Activated CD8-positive, alpha-beta memory T cell treated with anti-CD3 and anti-CD28 coated beads, Interleukin-2, amount 50 U/mL, for 4 hours (primary cell): ENCODE measurements around the gene ACO2.
A peak's percentile ranks its signal among the peaks of the same experiment; 100 is the strongest.
"Not testable (repeated sequence)": the region's sequence is repeated elsewhere in the genome, so short reads cannot be mapped to it uniquely, and the experiment has no call there.

Experiments used
- DNase-seq: peaks from one replicate; pipeline ENCODE4 v3.0.0-alpha.2; 2020

Gene ACO2

DNA sequence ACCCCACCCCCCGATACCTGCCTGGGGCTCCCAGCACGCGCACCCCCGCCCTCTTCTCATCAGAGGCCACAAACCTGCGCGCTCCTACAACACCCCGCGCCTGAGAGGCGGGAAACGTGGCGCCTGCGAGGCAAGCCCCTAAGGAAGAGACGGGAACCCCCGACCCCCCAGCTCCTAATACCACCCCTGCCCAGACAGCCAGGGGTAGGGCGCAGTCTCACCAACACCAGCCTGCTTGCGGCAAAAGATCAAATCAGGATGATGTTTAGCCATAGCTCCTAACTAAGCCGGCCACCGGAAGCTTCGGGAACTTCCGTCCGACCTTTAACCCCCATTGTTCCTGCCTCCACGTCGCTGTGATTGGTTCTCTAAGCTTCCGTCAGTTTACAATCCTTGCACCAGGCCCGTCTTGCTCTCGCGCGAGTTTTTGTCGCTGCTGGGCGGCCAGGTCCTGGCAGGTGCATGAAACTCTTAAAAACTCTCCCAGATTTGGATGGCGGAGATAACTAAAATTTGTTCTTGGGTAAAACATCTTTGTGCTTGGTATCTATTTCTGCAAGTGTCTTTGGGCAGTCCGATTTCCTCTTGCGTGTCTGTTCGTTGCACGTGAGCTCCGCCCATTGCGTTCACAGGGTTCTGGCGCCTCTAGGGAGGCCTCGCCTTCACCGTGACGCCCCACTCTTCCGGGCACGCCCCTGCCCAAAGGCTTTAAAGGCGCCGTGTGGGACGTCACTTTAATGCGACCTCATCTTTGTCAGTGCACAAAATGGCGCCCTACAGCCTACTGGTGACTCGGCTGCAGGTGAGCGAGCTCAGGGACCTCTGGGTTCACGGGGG is at the start of gene ACO2, which contains the start of gene PHF5A:
Gene ACO2, plus strand, starts transcription at position 737 of the 837 bp plus-strand sequence. Its CDS starts 30 bp downstream, at position 767.
Gene PHF5A, minus strand, starts transcription at position 312 of the 837 bp plus-strand sequence. Its CDS starts 39 bp downstream, at position 273.
- DNase-seq: peak; percentile 98

DNA sequence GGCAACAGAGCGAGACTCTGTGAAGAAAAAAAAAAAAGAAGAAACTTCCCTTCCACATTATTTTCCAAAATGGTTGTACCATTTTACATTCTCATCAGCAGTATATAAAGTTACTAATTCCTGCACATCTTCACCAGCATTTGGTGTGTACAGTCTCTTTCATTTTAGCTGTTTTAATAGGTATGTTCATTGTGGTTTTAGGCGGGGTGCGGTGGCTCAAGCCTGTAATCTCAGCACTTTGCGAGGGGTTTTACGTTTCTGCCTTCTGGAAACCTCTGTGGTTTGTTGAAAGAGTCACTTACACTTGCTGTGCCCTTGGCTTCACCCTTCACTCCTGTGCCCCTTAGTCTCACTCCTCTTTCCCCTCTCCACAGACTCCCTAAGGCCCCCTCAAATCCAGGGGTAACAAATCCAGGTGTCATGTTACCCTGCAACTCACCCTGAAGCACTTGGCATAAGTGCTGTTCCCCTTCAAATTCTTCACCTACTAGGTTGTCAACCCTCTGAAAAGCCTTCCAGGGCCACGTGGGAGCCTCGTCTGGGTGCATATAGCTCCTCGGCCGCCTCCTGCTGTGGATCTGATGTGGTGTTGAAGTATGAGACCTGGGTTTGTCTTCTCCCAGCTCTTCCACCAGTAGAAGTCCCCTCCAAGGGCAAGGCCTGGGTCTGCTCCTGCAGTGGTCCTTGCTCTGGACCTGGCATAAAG is 43.1 kb upstream of the ACO2 start:
- no peak for DNase-seq

DNA sequence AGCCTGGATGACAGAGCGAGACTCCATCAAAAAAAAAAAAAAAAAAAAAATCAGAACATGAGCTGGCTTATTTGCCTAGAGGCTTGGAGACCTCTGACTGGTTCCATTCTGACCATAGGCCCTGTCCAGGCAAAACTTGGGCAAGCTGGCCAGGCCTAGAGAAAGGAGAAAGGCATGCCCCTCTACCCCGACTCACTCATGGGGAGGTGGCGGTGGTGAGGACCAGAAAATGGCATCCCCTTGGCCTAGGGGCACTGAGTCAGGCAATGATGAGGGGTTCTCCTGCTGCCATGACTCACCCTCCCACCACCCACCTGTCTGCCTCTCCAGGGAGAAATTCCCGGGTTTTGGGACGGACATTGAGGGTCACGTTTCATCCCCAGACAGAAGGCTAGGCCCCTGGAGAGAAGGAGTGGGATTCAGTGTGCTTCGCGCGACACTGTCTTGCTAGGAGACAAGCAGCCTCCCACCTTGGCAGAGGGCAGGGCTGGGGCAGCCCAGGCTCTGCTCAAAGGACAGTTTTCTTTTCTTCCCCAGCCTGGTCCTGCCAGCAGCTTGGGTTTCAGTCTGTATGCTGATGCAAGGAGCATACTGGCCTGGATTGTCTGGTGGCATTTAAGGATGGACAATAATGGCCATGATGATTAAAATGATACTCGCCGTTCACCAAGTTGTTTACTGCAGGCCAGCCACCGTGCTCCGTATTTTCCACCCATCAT is 39.5 kb upstream of the ACO2 start:
- no peak for DNase-seq

DNA sequence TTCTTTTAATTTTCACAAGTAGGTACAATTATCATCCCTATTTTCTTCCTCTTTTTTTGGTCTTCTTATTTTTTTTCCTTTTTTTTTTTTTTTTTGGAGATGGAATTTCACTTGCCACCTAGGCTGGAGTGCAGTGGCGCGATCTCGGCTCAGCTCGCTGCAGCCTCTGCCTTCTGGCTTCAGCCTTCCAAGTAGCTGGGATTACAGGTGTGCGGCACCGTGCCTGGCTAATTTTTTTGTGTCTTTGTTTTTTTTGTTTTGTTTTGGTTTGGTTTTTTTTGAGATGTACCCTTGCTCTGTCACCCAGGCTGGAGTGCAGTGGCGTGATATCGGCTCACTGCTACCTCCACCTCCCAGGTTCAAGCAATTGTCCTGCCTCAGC is 39.0 kb upstream of the ACO2 start:
- no peak for DNase-seq

DNA sequence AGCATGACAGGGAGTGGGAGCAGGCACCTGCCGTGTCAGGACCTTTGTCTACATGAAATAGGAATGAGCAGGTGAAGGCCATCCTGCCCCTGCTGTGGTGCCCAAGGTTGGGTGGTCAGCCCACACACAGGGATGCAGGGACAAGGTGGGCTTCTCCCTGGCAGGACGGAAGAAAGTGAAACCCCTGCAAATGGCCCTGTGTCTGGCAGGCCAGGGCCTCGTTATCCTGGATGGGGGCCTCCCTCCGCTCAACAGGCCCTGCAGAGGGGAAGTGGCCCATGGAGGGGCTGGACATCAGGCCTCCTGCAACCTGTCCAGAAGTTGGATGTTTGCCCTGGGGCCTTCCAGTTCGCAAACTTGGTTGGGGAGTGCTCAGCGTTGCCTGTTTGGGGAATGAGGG is 37.3 kb upstream of the ACO2 start:
- DNase-seq: no peak

DNA sequence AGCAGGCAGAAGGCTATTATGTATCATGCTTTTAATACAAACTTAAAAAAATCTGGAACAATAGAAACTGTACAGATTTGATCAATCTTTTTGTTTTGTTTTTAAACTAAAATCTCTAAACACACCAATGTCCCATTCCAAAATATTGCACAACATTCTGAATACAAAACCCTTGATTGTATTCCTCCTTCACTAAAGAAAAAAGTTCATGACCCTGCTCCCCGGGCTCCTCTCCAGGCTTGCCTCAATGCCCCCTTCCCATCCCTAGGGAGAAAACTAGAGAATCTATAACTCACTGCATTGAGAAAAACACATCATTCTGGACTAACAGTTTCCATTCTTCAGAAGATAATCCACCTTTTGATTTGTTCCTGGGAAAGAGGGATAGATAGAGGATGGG is 35.4 kb upstream of the ACO2 start:
- DNase-seq: not testable (repeated sequence)

DNA sequence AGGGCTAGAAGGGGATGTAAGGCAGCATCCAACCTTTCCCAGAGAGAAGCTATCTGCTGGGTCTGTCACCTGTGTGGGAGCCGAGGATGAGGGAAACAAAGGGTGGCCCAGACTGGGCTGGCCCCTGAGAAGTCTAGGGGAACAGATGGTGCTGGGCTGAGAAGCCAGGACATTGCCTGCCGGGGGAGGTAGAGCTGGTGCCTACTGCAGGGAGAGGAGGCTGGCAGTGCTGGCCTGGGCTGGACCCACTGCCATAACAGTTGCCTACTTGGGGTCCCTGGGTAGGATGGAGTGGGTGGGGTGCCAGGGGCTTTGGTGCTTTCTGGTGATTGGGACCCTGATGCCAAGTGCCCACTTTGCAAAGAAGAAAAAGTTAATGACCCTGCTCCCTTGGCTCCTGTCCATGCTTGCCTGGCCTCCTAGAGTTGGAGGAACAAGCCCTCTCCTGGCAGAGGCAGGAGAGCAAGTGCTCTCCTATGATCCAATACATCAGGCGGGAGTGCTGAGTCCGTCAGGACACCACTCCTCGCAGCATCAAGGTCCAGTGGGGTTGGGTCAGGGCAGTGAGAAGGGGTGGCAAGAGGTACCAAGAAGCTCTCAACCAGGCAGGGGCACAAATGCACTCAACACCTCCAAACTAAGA is 34.4 kb upstream of the ACO2 start:
- DNase-seq: not testable (repeated sequence)

DNA sequence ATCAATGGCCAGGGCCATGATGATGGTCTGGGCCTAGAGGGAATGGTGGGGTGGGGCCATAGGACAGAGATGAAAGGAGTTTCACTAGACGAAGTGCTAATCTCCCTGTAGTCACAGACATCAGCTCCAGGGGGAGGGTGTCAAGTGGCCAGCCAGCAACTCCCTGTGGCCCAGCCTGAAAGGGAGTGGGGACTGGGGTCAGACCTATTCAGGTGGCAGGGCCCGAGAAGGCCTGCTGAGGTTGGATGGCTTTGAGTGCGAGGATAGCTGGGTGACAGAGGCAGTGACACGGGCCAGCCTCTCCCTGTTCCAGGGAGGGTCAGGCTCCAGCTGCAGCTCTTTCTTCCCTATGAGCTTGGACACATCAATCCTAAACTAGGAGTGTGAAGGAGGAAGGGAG is 33.4 kb upstream of the ACO2 start:
- no peak for DNase-seq

DNA sequence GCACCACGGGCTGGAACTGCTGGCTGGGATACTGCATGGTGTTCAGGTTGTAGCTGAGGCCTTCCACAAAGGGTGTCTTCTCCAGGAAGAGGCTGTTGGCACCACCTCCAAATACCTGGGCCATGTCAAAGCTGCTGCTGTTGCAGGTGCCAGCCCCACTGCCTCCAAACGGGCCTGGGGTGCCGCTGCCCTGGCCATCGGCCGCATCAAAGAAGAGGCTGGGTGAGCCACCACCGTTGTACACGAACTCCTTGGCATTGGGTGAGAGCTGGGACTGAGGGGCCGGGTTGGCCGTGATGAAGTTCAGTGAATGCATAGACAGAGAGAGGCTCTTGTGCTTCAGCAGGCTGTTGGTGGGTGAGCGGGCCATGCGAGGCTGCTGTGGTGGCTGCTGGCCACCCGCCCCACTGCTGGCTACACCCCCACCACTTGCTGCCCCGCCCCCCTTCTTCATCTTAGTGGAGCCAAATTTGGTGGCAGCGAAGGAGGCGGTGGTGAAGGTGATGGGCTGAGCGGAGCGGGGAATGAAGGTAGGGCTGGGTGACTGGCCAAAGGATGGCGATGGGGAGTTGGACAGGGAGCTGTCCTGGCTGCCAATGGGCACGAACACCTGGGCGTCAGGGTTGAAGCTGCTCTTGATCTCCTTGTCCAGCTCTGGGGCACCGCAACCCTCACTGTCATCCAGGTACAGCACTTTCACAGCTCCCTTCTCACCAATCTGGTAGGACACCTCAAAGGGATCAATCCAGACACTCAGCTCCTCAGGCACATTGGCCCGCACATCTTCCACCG is 32.4 kb upstream of the ACO2 start:
- no peak for DNase-seq

DNA sequence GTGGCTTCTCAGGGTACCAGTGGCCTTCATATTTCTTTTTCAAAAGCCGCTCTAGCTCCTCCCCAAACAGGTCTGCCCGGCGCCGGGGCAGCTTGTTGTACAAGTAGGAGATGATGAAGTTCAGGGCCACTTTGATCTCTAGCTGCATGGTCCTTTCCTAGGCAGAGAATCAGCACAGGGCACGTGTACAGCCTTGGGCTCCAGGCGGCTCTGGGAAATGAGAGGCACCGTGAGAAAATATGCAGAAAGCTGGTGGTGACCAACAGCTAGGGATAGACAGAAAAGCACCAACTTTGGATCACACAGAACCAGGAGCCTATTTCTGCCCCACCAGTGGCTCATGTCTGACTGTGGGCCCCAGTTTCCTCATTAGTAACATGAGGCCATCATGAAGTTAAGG is 31.7 kb upstream of the ACO2 start:
- DNase-seq: no peak

DNA sequence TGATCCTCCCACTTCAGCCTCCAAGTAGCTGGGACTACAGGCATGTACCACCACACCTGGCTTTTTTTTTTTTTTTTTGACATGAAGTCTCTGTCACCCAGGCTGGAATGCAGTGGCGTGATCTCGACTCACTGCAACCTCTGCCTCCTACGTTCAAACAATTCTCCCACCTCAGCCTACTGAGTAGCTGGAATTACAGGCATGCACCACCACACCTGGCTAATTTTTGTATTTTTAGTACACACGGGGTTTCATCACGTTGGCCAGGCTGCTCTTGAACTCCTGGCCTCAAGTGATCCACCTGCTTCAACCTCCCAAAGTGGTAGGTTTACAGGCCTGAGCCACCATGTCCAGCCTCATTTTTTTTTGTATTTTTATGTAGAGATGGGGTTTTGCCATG is 28.4 kb upstream of the ACO2 start:
- DNase-seq: not testable (repeated sequence)

DNA sequence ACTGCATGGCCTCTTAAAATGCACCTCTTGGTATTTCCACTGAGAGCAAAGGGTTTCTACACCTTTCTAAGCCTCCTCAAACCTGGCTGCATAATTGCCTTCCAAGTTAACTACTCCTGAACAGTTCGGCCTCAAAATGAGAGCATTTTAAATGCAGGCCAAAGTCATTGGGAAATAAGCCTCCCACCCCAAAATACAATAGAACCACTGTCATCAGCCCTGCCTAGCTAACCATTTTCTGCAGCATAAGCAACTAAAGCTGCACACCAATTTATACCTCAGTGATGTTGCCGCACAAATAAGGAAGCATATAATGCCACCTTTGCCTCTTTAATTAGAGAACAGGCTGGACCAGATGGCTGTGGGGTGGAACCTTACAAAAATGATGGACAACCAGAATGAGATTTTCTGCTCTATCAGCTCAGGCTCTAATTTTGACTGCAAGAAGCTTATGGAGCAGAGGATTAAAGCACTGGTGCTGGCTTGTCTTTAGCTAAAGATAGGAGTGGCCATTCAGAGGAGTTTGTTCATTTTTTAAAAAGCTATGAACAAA is 26.6 kb upstream of the ACO2 start:
- no peak for DNase-seq

DNA sequence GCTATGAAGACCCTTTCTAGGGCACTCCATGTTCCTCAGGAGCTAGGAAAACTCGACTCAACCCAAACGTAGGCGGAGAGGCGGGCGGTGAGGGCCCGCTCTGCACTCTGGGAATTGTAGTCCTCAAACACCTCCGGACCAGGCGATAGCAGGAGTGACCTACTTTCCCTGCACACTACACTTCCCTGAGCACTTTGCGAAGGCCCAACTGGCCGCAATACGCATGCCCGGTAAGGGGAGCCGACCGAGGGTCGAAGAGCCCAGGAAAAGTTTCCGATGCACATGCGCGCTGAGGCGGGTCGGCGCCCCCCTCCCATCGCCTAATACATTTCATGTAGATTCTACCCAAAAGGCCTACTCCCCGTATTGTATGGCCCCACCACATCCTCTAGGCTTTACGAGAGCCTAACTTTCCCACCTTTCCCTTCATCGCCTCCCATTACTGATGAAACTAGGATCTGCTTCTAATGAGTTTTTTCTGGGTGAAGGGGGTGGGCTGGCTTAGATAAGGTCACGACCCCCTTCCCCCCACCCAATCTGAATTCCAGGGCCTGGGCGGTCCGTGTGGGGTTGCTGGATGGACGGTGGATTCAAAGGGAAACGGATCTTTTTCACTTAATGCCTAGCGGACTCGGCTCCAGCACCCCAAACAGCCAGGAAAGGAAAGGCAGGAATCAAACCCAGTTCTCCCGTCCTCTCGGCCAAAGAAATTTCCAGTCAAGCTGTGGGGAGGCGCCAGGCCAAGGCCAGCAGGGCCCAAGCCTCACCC is 24.4 kb upstream of the ACO2 start:
- peak; percentile 81 for DNase-seq

DNA sequence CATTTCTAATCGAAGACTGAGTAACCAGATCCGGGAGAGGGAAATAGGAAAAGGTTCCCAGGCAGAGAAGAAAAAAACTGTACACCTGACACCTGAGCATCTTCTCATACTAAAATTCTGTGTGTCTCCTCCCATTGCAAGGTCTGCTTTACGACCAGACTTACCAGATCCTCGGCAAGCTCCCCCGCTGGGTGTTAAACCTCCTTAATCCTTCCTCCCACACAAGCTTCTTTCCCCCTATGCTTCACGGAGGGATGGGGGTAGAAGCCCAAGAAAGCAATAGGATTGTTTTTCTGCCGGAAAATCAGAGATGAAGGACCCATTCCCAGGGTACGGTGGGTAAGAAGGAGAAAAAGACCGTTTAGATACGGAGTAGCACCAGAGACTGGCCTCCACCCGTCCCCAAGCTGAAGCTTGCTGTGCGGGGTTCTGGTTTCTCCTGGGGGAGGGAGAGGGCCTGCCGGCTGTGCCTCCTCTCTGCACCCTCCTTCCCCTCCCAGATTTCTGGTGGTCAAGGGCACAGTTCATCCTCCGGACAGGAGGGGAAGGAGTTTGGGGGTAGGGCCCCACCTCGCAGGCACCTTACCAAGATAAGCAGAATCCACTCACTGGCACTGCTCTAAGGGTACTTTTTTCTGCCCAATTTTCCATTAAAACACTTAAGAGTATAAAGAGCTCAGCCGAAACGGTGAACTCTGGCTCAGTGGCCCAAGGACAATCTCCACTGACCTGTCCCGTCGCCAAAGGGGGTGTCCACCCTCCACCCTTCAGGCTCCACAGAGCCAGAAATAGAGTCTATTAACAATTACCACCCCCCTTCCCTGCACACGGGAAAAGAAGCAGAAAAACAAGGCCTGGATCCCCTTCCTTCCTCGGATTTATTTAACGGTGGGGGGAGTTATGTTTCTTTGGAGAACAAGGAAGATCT is 23.5 kb upstream of the ACO2 start:
- peak; percentile 16 for DNase-seq

DNA sequence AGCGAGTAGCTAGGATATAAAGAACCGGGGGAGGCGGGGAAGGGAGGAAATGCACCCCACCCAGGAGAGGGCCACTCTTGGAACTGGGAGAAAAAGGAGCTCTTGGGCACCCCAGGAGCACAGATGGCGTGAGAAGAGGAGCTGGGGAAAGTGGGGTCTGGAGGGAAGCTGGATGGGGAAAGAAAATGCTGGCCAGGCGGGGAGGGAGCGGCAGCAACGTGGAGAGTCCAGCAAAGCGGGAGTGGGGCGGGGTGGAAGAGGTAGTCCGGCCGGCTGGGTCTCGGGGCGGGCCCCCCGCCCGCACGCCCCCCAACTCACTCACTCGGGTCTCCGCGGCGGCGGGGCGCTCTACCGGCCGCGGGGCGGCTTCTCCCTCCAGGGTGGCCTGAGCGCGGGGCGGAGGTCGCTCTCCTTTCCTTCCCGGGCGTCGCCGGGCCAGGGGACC is 22.8 kb upstream of the ACO2 start:
- no peak for DNase-seq

DNA sequence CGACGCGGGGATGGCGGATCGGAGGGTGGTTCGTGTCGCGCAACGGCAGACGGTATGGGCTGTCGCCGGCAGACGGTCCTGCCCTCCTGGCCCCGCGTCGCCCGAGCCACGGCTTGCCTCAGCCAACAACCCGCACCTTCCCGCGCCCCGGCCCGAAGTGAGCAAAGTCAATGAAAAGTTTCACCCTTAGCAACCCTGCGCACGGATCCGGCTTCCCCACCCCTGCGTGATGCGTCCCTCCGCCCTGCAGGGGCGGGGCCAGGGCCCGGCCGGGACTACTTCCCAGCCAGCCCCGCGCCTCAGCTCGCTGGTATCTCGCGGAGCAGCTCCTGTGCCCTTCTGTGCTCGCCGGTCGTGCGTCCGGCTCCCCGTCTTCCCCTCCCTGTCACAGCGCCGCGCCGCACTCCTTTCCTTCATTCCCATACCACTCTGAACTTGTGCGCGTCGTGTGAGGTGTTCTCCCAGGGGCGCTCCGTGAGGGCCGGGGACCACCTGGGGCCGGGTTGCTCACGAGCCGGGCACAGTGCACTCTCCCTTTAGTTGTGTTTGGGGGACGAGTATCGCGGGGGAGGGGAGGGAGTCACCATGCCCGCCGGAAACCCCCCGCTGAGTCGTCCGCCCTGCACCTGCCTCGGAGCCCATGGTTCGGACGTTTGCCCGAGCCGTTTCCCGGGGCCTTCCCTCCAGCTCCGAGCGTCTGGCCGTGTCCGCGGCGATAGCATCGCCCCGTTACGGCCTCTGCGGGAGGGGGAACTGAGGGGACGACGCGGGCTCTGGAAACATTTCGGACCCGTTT is 22.1 kb upstream of the ACO2 start, which contains the start of gene TOB2:
Gene TOB2, minus strand, starts transcription at position 163 of the 796 bp plus-strand sequence. CDS start 9,456 bp downstream, outside the sequence.
- peak; percentile 94 for DNase-seq

DNA sequence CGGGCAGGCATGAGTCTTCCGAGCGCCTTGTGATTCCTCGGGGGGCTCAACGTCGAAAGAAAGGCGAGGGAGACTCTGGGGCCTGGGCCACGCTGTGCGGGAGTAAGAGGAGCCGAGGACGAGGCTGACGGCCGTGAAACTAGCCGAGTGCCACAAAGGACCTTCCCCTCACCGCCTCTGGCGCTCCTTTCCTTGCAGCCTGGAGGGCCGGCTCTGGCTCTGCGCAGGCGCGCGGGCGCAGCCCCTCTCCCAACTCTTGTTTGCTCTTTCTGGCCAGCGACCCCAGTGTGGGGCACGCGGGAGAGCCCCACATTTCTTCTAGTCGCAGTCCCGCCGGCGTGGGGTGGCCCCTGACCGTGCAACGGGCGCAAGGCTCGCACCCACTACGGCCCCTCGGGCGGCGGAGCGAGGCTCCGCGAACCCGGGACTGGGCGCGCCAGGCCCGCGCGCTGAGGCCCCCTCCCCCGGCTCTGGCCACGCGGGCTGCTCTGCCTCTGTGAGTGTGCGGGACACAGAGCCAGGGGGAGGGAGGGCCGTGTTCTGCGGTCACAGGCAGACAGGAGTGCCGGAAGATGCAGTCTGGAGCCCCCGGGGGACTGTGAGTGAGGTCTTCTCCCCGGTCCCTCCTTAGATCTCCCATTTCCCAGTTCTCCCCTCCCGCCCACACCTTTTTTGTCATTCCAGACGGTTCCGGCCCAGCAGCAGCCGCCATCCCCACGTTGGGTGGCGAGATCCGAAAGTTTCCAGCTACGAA is 21.3 kb upstream of the ACO2 start:
- DNase-seq: peak; percentile 50
